ENCODE measurements around the gene AMN1. TPM values are rescaled to one million over a fixed set of nuclear protein-coding genes. Genes with fewer than 3 reads are reported as not detected.

AMN1 gene
- polyA plus RNA-seq, 1 experiment = 4.2 TPM

GRCh38 chr12:31644536-31644935, 84.3 kb downstream of the AMN1 start:
- ChIA-PET CTCF (interaction anchor here (1.5 to 1.9 kb wide), 2 partner anchors 8 to 241 kb away, joined by 5 to 6 read pairs; no protein-coding TSS in a partner anchor), POLR2A (no interaction called here)
- H3K4me3 ChIP-seq (ENCODE audit: low read depth, low read length) = no peak overlapping the region
- DNase-seq (ENCODE audit: low read depth) = no peak
- TF ChIP-seq, protein P1, sequence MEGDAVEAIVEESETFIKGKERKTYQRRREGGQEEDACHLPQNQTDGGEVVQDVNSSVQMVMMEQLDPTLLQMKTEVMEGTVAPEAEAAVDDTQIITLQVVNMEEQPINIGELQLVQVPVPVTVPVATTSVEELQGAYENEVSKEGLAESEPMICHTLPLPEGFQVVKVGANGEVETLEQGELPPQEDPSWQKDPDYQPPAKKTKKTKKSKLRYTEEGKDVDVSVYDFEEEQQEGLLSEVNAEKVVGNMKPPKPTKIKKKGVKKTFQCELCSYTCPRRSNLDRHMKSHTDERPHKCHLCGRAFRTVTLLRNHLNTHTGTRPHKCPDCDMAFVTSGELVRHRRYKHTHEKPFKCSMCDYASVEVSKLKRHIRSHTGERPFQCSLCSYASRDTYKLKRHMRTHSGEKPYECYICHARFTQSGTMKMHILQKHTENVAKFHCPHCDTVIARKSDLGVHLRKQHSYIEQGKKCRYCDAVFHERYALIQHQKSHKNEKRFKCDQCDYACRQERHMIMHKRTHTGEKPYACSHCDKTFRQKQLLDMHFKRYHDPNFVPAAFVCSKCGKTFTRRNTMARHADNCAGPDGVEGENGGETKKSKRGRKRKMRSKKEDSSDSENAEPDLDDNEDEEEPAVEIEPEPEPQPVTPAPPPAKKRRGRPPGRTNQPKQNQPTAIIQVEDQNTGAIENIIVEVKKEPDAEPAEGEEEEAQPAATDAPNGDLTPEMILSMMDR (IDR thresholded peaks at IDR 0.05; ENCODE audit: insufficient read depth, low read depth, low read length) = no peak
- H3K36me3 ChIP-seq (ENCODE audit: control insufficient read depth, insufficient read depth, low read length) = no peaks in the 10 kb centered on the region
- H3K27me3 ChIP-seq (ENCODE audit: control insufficient read depth, insufficient read depth, low read length) = no peaks in the 10 kb centered on the region; the same call in 1 of the 2 replicates

DNA sequence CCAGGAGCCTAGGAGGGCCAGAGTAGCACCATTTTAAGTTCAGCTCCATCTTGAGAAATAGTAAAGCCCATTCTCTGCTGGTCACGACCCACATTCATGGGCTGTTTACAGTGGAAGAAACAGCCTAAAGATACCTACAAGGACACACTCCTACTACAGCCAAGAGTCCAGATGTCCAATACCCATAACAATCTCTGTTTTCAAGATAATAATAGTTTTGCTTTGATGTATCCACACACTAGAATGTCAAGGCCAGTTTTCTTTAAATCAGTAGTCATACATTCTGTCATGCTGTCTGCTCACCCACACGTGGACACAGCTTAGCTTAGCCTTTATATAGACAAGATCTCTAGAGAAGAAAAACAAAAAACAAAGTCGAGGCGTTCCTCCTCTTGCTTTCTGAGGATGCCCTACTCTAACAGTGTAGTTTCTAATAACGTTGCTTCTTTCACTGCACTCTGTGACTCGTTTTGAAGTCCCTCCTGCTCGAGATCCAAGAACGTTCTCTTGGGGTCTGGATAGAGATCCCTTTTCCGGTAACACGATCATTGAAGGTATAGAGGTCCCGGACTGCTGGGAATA, 87.2 kb downstream of the AMN1 start:
- H3K4me3 ChIP-seq (ENCODE audit: low read depth, low read length) = no peak overlapping the region
- ChIA-PET CTCF (interaction anchor here (1.6 kb wide), 1 partner anchor 239 kb away, joined by 4 read pairs; no protein-coding TSS in a partner anchor), POLR2A (no interaction called here)
- DNase-seq (ENCODE audit: low read depth) = no peak
- TF ChIP-seq, protein P1 (IDR thresholded peaks at IDR 0.05; ENCODE audit: insufficient read depth, low read depth, low read length) = no peak
- no peaks in the 10 kb centered on the region; the same call in 1 of the 2 replicates for H3K27me3 ChIP-seq (ENCODE audit: control insufficient read depth, insufficient read depth, low read length)
- H3K36me3 ChIP-seq (ENCODE audit: control insufficient read depth, insufficient read depth, low read length) = no peaks in the 10 kb centered on the region

GRCh38 chr12:31634620-31635019, 94.2 kb downstream of the AMN1 start:
- POLR2A ChIA-PET = no interaction called here
- no peaks in the 10 kb centered on the region; the same call in 1 of the 2 replicates for H3K27me3 ChIP-seq (ENCODE audit: control insufficient read depth, insufficient read depth, low read length)
- DNase-seq (ENCODE audit: low read depth) = no peak
- H3K4me3 ChIP-seq (ENCODE audit: low read depth, low read length) = no peak overlapping the region
- no peaks in the 10 kb centered on the region for H3K36me3 ChIP-seq (ENCODE audit: control insufficient read depth, insufficient read depth, low read length)
- TF ChIP-seq, protein P1 (IDR thresholded peaks at IDR 0.05; ENCODE audit: insufficient read depth, low read depth, low read length) = no peak
- CTCF ChIA-PET = interaction anchor here (1.8 kb wide), 1 partner anchor 231 kb away, joined by 7 read pairs; no protein-coding TSS in a partner anchor

DNA sequence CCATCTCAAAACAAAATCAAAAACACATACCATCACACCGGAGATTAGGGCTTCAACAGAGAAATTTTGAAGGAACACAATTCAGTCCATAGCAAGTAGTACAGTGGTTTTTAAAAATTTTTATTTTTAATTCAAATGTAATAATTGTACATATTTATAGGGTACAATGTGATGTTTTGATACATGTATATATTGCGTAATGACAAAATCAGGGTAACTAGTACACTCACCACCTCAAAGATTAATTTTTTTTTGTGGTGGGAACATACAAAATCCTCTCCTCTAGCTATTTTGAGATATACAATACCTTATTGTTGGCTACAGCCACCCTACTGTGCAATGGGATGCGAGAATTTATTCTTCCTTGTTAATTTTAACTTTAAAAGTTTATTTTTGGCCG, 95.4 kb downstream of the AMN1 start:
- Histone ChIP-seq H3K36me3 (ENCODE audit: control insufficient read depth, insufficient read depth, low read length) (no peaks in the 10 kb centered on the region), H3K4me3 (ENCODE audit: low read depth, low read length) (no peak overlapping the region), H3K27me3 (ENCODE audit: control insufficient read depth, insufficient read depth, low read length) (no peaks in the 10 kb centered on the region)
- TF ChIP-seq, protein P1 (IDR thresholded peaks at IDR 0.05; ENCODE audit: insufficient read depth, low read depth, low read length) = no peak
- ChIA-PET POLR2A (no interaction called here), CTCF (interaction anchor here (1.8 kb wide), 1 partner anchor 230 kb away, joined by 7 read pairs; no protein-coding TSS in a partner anchor)
- no peak for DNase-seq (ENCODE audit: low read depth)

GRCh38 chr12:31631809-31632208, 97.0 kb downstream of the AMN1 start:
- no peaks in the 10 kb centered on the region for H3K36me3 ChIP-seq (ENCODE audit: control insufficient read depth, insufficient read depth, low read length)
- no peaks in the 10 kb centered on the region for H3K27me3 ChIP-seq (ENCODE audit: control insufficient read depth, insufficient read depth, low read length)
- TF ChIP-seq, protein P1 (IDR thresholded peaks at IDR 0.05; ENCODE audit: insufficient read depth, low read depth, low read length) = no peak
- ChIA-PET CTCF (interaction anchor here (1.7 kb wide), 1 partner anchor 229 kb away, joined by 8 read pairs; no protein-coding TSS in a partner anchor), POLR2A (no interaction called here)
- DNase-seq (ENCODE audit: low read depth) = no peak
- H3K4me3 ChIP-seq (ENCODE audit: low read depth, low read length) = no peak overlapping the region
